SK-N-SH treated with all-trans-retinoic acid at 6 μM for 48 hours (cell line): ENCODE results near the gene RAD9B.

ENCODE experiments used
- ATAC-seq: fragments of 200-7000 bp; cut with Tn5 transposase; 3 replicates; pipeline ENCODE4 v1.9.1; 2020; ENCODE audit warnings: mild to moderate bottlenecking, moderate library complexity
- BACH2 ChIP-seq: fragments of 250-450 bp; sonication (Bioruptor Pico); IDR thresholded peaks from 2 replicates; pipeline ENCODE4 v1.9.0; 2021; ENCODE audit warnings: mild to moderate bottlenecking, borderline replicate concordance
- CREB5 ChIP-seq: fragments of 250-450 bp; sonication (Bioruptor Pico); IDR thresholded peaks from 2 replicates; pipeline ENCODE4 v1.5.1; 2020; ENCODE audit warnings: low read depth, mild to moderate bottlenecking, moderate library complexity
- CSDC2 ChIP-seq: fragments of 250-450 bp; sonication (Bioruptor Pico); IDR thresholded peaks from 2 replicates; pipeline ENCODE4 v1.5.0; 2020; ENCODE audit warnings: mild to moderate bottlenecking, moderate library complexity
- CSRNP3 ChIP-seq: fragments of 250-450 bp; sonication (Bioruptor Pico); IDR thresholded peaks from 2 replicates; pipeline ENCODE4 v1.5.1; 2021; ENCODE audit warnings: mild to moderate bottlenecking, moderate library complexity
- GLIS3 ChIP-seq: fragments of 250-450 bp; sonication (Bioruptor Pico); IDR thresholded peaks from 2 replicates; pipeline ENCODE4 v1.5.0; 2020; ENCODE audit warnings: mild to moderate bottlenecking, moderate library complexity
- OSR1 ChIP-seq: fragments of 250-450 bp; sonication (Bioruptor Pico); IDR thresholded peaks from 2 replicates; pipeline ENCODE4 v1.8.0; 2022; ENCODE audit warnings: moderate library complexity, mild to moderate bottlenecking, inconsistent platforms
- PATZ1 ChIP-seq: fragments of 250-450 bp; sonication (Bioruptor Pico); IDR thresholded peaks from 2 replicates; pipeline ENCODE4 v1.8.0; 2020; ENCODE audit warnings: mild to moderate bottlenecking, moderate library complexity, borderline replicate concordance
- POU6F1 ChIP-seq: fragments of 250-450 bp; sonication (Bioruptor Pico); IDR thresholded peaks from 2 replicates; pipeline ENCODE4 v1.8.0; 2021; ENCODE audit warnings: low read depth, mild to moderate bottlenecking, moderate library complexity, borderline replicate concordance
- PPARA ChIP-seq: fragments of 250-450 bp; sonication (Bioruptor Pico); IDR thresholded peaks from 2 replicates; pipeline ENCODE4 v1.5.0; 2020; ENCODE audit warnings: mild to moderate bottlenecking, borderline replicate concordance
- SNAI2 ChIP-seq: fragments of 250-450 bp; sonication (Bioruptor Pico); IDR thresholded peaks from 2 replicates; pipeline ENCODE4 v1.5.0; 2020; ENCODE audit warnings: mild to moderate bottlenecking, moderate library complexity
- TOX ChIP-seq: fragments of 250-450 bp; sonication (Bioruptor Pico); IDR thresholded peaks from 2 replicates; pipeline ENCODE4 v1.8.0; 2021; ENCODE audit warnings: mild to moderate bottlenecking, moderate library complexity, borderline replicate concordance
- TSHZ2 ChIP-seq: fragments of 250-450 bp; sonication (Bioruptor Pico); IDR thresholded peaks from 2 replicates; pipeline ENCODE4 v1.5.0; 2020; ENCODE audit warnings: mild to moderate bottlenecking, moderate library complexity
- ZC3H10 ChIP-seq: fragments of 250-450 bp; sonication (Bioruptor Pico); IDR thresholded peaks from 2 replicates; pipeline ENCODE4 v1.5.1; 2021; ENCODE audit warnings: mild to moderate bottlenecking, moderate library complexity
- ZFP3 ChIP-seq: fragments of 250-450 bp; sonication (Bioruptor Pico); IDR thresholded peaks from 2 replicates; pipeline ENCODE4 v1.5.0; 2020; ENCODE audit warnings: mild to moderate bottlenecking, moderate library complexity
- ZFP30 ChIP-seq: fragments of 450-650 bp; formaldehyde crosslinking; IDR thresholded peaks from 2 replicates; pipeline ENCODE4 v1.5.0; 2022; ENCODE audit warnings: mild to moderate bottlenecking, moderate library complexity
- ZNF565 ChIP-seq: fragments of 450-650 bp; formaldehyde crosslinking; conservative IDR thresholded peaks from 2 replicates; pipeline ENCODE4 v1.5.0; 2020; ENCODE audit warnings: low read depth, mild to moderate bottlenecking, moderate library complexity
- ZNF70 ChIP-seq: fragments of 450-650 bp; formaldehyde crosslinking; IDR thresholded peaks from 2 replicates; pipeline ENCODE4 v1.5.0; 2020; ENCODE audit warnings: mild to moderate bottlenecking, moderate library complexity
- ZNF8 ChIP-seq: fragments of 450-650 bp; formaldehyde crosslinking; IDR thresholded peaks from 2 replicates; pipeline ENCODE4 v1.5.0; 2020; ENCODE audit warnings: mild to moderate bottlenecking, moderate library complexity

RAD9B gene

GRCh38 chr12:110501752-110502738, at the start of gene RAD9B, which contains the start of gene VPS29:
RAD9B (plus strand) TSS chr12:110502331; CDS start chr12:110502338, 7 bp downstream.
VPS29 (minus strand) TSS chr12:110502111; CDS start chr12:110502051, 60 bp downstream.
- ATAC-seq = peak; percentile 98

GRCh38 chr12:110453569-110454296, 48.4 kb upstream of the RAD9B start:
- no peak for ATAC-seq
- TF ChIP-seq TOX (no peak), ZC3H10 (CRISPR knock-in tag) (no peak), BACH2 (CRISPR knock-in tag) (no peak), PPARA (CRISPR knock-in tag) (no peak), ZNF70 (CRISPR knock-in tag) (no peak), TSHZ2 (CRISPR knock-in tag) (no peak), POU6F1 (CRISPR knock-in tag) (no peak), ZNF565 (CRISPR knock-in tag) (no peak), OSR1 (CRISPR knock-in tag) (no peak), CSRNP3 (CRISPR knock-in tag) (no peak), SNAI2 (CRISPR knock-in tag) (no peak), GLIS3 (CRISPR knock-in tag) (no peak)

More at GRCh38 chr12:110501752-110502738, at the start of gene RAD9B, which contains the start of gene VPS29:
- peak; percentile 77; the same call in 1 of the 2 replicates for TF ChIP-seq ZNF565 (CRISPR knock-in tag)
- TF ChIP-seq BACH2 (CRISPR knock-in tag) = no peak
- TF ChIP-seq CREB5 (CRISPR knock-in tag) = no peak
- TF ChIP-seq CSDC2 (CRISPR knock-in tag) = peak; percentile 90
- TF ChIP-seq ZFP30 = no peak
- TF ChIP-seq ZFP3 (CRISPR knock-in tag) = peak; percentile 88
- peak; percentile 68; the same call in 1 of the 2 replicates for TF ChIP-seq TSHZ2 (CRISPR knock-in tag)
- TF ChIP-seq GLIS3 (CRISPR knock-in tag) = 0 out of 2 replicates have a peak, but pooled peaks have one; percentile 25
- 0 out of 2 replicates have a peak, but pooled peaks have one; percentile 60 for TF ChIP-seq SNAI2 (CRISPR knock-in tag)
- no peak for TF ChIP-seq PATZ1
- TF ChIP-seq ZNF8 (CRISPR knock-in tag) = peak; percentile 60; the same call in 1 of the 2 replicates
